HCT116 (cell line): ENCODE measurements around the gene CDC14A. TPM values are rescaled to one million over a fixed set of nuclear protein-coding genes. Genes with fewer than 3 reads are reported as not detected.

Experiments
- ATAC-seq: fragments of 200-7000 bp; cut with Tn5 transposase; 2 replicates; pipeline ENCODE4 v1.9.1; 2020; ENCODE audit warnings: mild to moderate bottlenecking, moderate library complexity
- BruUV-seq: library from RNA; stranded (reverse); fragments of 400-500 nt; replicated peaks from 2 replicates; lab custom pipeline; 2021; lab: Mats Ljungman, UMichigan
- CTCF ChIA-PET: fragments of 300-600 bp; sonication (Branson Sonifier 250); formaldehyde crosslinking; loops from one replicate; lab custom pipeline; 2021; ENCODE audit warnings: antibody characterized with exemption; lab: Charles Lee
- POLR2A ChIA-PET: fragments of 300-600, 350-600 bp; sonication (Branson Sonifier 250); formaldehyde crosslinking; loops from one replicate; lab custom pipeline; 2021; ENCODE audit warnings: antibody characterized with exemption; lab: Charles Lee
- RAD21 ChIA-PET, 2 experiments: fragments of 300-600 bp; sonication (Branson Sonifier 250); formaldehyde crosslinking; loops; one replicate each; lab custom pipeline; 2023; ENCODE audit warnings: low total read pairs in 2 of 2; ENCODE audit not compliant: uncharacterized antibody in 2 of 2, unreplicated experiment in 2 of 2, low non-redundant PET in 1 of 2; lab: Charles Lee
- DNase-seq: peaks from one replicate; pipeline ENCODE4 v3.0.0-alpha.2; 2010; ENCODE audit warnings: low read depth, low spot score
- H2AFZ ChIP-seq: fragments of 200-600 bp; shearing (Covaris generic), sonication (generic); 2 replicates; pipeline ENCODE4 v1.6.1; 2017; ENCODE audit warnings: low read depth, mixed run types, mixed read lengths, antibody characterized with exemption, low read length; ENCODE audit not compliant: poor library complexity, severe bottlenecking
- H3K27ac ChIP-seq: 2 replicates; pipeline ENCODE4 v1.5.1; 2012; ENCODE audit warnings: low read depth, low read length
- H3K27me3 ChIP-seq: fragments of 200-600 bp; sonication (generic); 2 replicates; pipeline ENCODE4 v1.6.1; 2016; ENCODE audit warnings: mixed run types, low read length, mixed read lengths; ENCODE audit not compliant: insufficient read depth
- H3K36me3 ChIP-seq, 2 experiments: fragments of 200-500 bp in 1 of 2; fragments of 200-600 bp in 1 of 2; sonication (Bioruptor generic) in 1 of 2; sonication (generic) in 1 of 2; 2 replicates each; pipeline versions ENCODE4 v1.5.1 to v1.6.1; 2014 to 2016; ENCODE audit warnings: low read length in 2 of 2, inconsistent platforms in 1 of 2, mixed read lengths in 1 of 2, mixed run types in 1 of 2; ENCODE audit not compliant: insufficient read depth in 2 of 2, control insufficient read depth in 1 of 2
- H3K4me1 ChIP-seq, 2 experiments: fragments of 200-600 bp in 1 of 2; sonication (generic) in 1 of 2; 2 replicates each; pipeline versions ENCODE4 v1.5.1 to v1.6.1; 2012 to 2017; ENCODE audit warnings: low read length in 2 of 2, inconsistent platforms in 1 of 2, mild to moderate bottlenecking in 1 of 2, mixed read lengths in 1 of 2, mixed run types in 1 of 2, moderate library complexity in 1 of 2; ENCODE audit not compliant: insufficient read depth in 2 of 2, control insufficient read depth in 1 of 2
- H3K4me2 ChIP-seq: fragments of 200-600 bp; sonication (generic); 2 replicates; pipeline ENCODE4 v1.6.1; 2017; ENCODE audit warnings: mixed run types, low read length, mixed read lengths
- H3K4me3 ChIP-seq, 2 experiments: fragments of 200-600 bp in 1 of 2; sonication (generic) in 1 of 2; replicated peaks in 1 of 2; 2 replicates each; pipeline ENCODE4 v1.5.1; 2011 to 2016; ENCODE audit warnings: low read length in 2 of 2, control low read depth in 1 of 2, low read depth in 1 of 2, mild to moderate bottlenecking in 1 of 2, mixed read lengths in 1 of 2, mixed run types in 1 of 2
- H3K79me2 ChIP-seq: fragments of 200-600 bp; sonication (generic); 2 replicates; pipeline ENCODE4 v1.6.1; 2017; ENCODE audit warnings: mild to moderate bottlenecking, mixed run types, low read length, moderate library complexity, mixed read lengths; ENCODE audit not compliant: insufficient read depth
- H3K9ac ChIP-seq: fragments of 200-600 bp; sonication (generic); 2 replicates; pipeline ENCODE4 v1.6.1; 2016; ENCODE audit warnings: low read length, mixed read lengths
- H3K9me2 ChIP-seq: fragments of 200-600 bp; sonication (generic), shearing (Covaris generic); 2 replicates; pipeline ENCODE4 v1.6.1; 2017; ENCODE audit warnings: mixed run types, mild to moderate bottlenecking, moderate library complexity; ENCODE audit not compliant: insufficient read depth
- H3K9me3 ChIP-seq, 2 experiments: fragments of 200-500 bp in 1 of 2; fragments of 200-600 bp in 1 of 2; sonication (Bioruptor generic) in 1 of 2; sonication (generic) in 1 of 2; 2 replicates each; pipeline ENCODE4 v1.6.1; 2014 to 2017; ENCODE audit warnings: low read length in 2 of 2, mixed read lengths in 2 of 2, inconsistent platforms in 1 of 2, low read depth in 1 of 2, mild to moderate bottlenecking in 1 of 2, mixed run types in 1 of 2, moderate library complexity in 1 of 2; ENCODE audit not compliant: control insufficient read depth in 1 of 2, insufficient read depth in 1 of 2
- H4K20me1 ChIP-seq: fragments of 200-600 bp; sonication (generic), shearing (Covaris generic); 2 replicates; pipeline ENCODE4 v1.6.1; 2017; ENCODE audit warnings: mixed run types, mild to moderate bottlenecking, moderate library complexity; ENCODE audit not compliant: insufficient read depth
- ATF3 ChIP-seq: IDR thresholded peaks from 2 replicates; pipeline ENCODE4 v1.6.1; 2012
- ELF1 ChIP-seq: IDR thresholded peaks from 2 replicates; pipeline ENCODE4 v1.6.1; 2012; ENCODE audit warnings: low read depth, borderline replicate concordance
- JUND ChIP-seq: IDR thresholded peaks from 2 replicates; pipeline ENCODE4 v1.6.1; 2012
- RAD21 ChIP-seq: IDR thresholded peaks from 2 replicates; pipeline ENCODE4 v1.6.1; 2012; ENCODE audit warnings: low read depth, mild to moderate bottlenecking
- SRF ChIP-seq: IDR thresholded peaks from 2 replicates; pipeline ENCODE4 v1.6.1; 2012; ENCODE audit warnings: low read depth
- intact Hi-C: fragments of 100-400 bp; cut with micrococcal nuclease; formaldehyde crosslinking; loops from 2 replicates; pipeline ENCODE4 v1.10.0; 2022
- total RNA-seq: library from RNA; stranded (reverse); gene quantifications from one replicate; pipeline ENCODE4 v1.2.1, GENCODE V29; 2021; ENCODE audit not compliant: unreplicated experiment
- TF ChIP-seq, protein P1 (sequence below): IDR thresholded peaks from 2 replicates; pipeline ENCODE4 v1.6.1; 2012; ENCODE audit warnings: low read depth
- TF ChIP-seq, protein P2 (sequence below): IDR thresholded peaks from 2 replicates; pipeline ENCODE4 v1.6.1; 2011; ENCODE audit warnings: mild to moderate bottlenecking, low read length, moderate library complexity; ENCODE audit not compliant: insufficient replicate concordance; ENCODE audit errors: extremely low read depth

CDC14A gene
- total RNA-seq, 1 experiment from 2014 or later: 5.1 TPM

DNA sequence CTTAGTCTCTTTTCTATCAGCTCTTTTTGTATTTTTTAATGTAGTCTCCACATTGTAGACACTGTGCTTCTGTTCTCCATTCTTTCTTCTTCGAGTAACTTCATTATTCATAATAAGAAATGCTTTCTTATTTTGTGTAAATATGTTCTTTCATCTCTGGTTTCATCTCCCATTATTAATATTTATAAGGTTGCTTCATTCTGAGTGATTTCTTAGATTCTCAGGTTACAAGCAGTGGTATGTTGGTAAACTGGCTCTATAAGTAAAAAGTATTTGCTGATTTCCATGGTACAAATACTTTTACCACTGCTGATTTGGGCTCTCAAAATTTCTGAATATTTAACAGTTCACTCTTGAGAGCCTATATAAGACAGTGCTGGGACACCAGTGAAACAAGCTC is 81.3 kb downstream of the CDC14A start (continued):
- no peak for TF ChIP-seq ELF1
- TF ChIP-seq, protein P1, sequence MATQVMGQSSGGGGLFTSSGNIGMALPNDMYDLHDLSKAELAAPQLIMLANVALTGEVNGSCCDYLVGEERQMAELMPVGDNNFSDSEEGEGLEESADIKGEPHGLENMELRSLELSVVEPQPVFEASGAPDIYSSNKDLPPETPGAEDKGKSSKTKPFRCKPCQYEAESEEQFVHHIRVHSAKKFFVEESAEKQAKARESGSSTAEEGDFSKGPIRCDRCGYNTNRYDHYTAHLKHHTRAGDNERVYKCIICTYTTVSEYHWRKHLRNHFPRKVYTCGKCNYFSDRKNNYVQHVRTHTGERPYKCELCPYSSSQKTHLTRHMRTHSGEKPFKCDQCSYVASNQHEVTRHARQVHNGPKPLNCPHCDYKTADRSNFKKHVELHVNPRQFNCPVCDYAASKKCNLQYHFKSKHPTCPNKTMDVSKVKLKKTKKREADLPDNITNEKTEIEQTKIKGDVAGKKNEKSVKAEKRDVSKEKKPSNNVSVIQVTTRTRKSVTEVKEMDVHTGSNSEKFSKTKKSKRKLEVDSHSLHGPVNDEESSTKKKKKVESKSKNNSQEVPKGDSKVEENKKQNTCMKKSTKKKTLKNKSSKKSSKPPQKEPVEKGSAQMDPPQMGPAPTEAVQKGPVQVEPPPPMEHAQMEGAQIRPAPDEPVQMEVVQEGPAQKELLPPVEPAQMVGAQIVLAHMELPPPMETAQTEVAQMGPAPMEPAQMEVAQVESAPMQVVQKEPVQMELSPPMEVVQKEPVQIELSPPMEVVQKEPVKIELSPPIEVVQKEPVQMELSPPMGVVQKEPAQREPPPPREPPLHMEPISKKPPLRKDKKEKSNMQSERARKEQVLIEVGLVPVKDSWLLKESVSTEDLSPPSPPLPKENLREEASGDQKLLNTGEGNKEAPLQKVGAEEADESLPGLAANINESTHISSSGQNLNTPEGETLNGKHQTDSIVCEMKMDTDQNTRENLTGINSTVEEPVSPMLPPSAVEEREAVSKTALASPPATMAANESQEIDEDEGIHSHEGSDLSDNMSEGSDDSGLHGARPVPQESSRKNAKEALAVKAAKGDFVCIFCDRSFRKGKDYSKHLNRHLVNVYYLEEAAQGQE: no peak

GRCh38 chr1:100434831-100435230 is 82.5 kb downstream of the CDC14A start:
- no peaks in the 10 kb centered on the region for H3K79me2 ChIP-seq
- no TSS peak for BruUV-seq
- H4K20me1 ChIP-seq: no peaks in the 10 kb centered on the region
- POLR2A ChIA-PET: no interaction called here
- ATAC-seq: no peak
- H3K36me3 ChIP-seq: no peaks in the 10 kb centered on the region
- no peak overlapping the region for H3K27ac ChIP-seq
- H3K4me1 ChIP-seq: no peaks in the 10 kb centered on the region; a peak in 1 of 4 replicates
- RAD21 ChIA-PET: no interaction called here
- 0 out of 2 replicates have a peak, but pooled peaks cover 4% of the 10 kb centered on the region for H3K9me2 ChIP-seq
- no peak overlapping the region for H3K9ac ChIP-seq
- no peak overlapping the region for H2AFZ ChIP-seq
- CTCF ChIA-PET: interaction anchor here (1.7 kb wide), 1 partner anchor 21 kb away, joined by 6 read pairs; no protein-coding TSS in a partner anchor
- H3K4me3 ChIP-seq: no peak overlapping the region
- intact Hi-C loops: no loop called here
- no peak for DNase-seq
- TF ChIP-seq RAD21: no peak
- no peak for TF ChIP-seq SRF
- TF ChIP-seq, protein P2, sequence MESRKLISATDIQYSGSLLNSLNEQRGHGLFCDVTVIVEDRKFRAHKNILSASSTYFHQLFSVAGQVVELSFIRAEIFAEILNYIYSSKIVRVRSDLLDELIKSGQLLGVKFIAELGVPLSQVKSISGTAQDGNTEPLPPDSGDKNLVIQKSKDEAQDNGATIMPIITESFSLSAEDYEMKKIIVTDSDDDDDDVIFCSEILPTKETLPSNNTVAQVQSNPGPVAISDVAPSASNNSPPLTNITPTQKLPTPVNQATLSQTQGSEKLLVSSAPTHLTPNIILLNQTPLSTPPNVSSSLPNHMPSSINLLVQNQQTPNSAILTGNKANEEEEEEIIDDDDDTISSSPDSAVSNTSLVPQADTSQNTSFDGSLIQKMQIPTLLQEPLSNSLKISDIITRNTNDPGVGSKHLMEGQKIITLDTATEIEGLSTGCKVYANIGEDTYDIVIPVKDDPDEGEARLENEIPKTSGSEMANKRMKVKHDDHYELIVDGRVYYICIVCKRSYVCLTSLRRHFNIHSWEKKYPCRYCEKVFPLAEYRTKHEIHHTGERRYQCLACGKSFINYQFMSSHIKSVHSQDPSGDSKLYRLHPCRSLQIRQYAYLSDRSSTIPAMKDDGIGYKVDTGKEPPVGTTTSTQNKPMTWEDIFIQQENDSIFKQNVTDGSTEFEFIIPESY: no peak
- TF ChIP-seq ATF3: no peak
- TF ChIP-seq, protein P1: no peak
- no peak for TF ChIP-seq JUND
- no peaks in the 10 kb centered on the region for H3K9me3 ChIP-seq
- no peak overlapping the region for H3K4me2 ChIP-seq
- no peaks in the 10 kb centered on the region for H3K27me3 ChIP-seq
